Osteocyte (in vitro differentiated cells): Measurements from ENCODE around the gene CDK10. TPM values are rescaled to one million over a fixed set of nuclear protein-coding genes. Genes with fewer than 3 reads are reported as not detected.

Experiments
- DNase-seq: peaks from one replicate; pipeline ENCODE4 v3.0.0; 2021; ENCODE audit warnings: mixed read lengths; ENCODE audit not compliant: unreplicated experiment; ENCODE audit errors: extremely low spot score
- H3K27ac Mint-ChIP-seq: one replicate; pipeline ENCODE4 v1.8.0; 2021; ENCODE audit warnings: mild to moderate bottlenecking, mixed read lengths; ENCODE audit not compliant: unreplicated experiment
- H3K27me3 Mint-ChIP-seq: one replicate; pipeline ENCODE4 v1.8.0; 2021; ENCODE audit warnings: mixed read lengths; ENCODE audit not compliant: unreplicated experiment
- H3K36me3 Mint-ChIP-seq: one replicate; pipeline ENCODE4 v1.8.0; 2021; ENCODE audit warnings: mixed read lengths; ENCODE audit not compliant: unreplicated experiment
- H3K4me1 Mint-ChIP-seq: one replicate; pipeline ENCODE4 v1.8.0; 2021; ENCODE audit warnings: mixed read lengths; ENCODE audit not compliant: unreplicated experiment
- H3K4me3 Mint-ChIP-seq: one replicate; pipeline ENCODE4 v1.8.0; 2021; ENCODE audit warnings: mild to moderate bottlenecking, moderate library complexity, mixed read lengths; ENCODE audit not compliant: unreplicated experiment
- H3K9me3 Mint-ChIP-seq: one replicate; pipeline ENCODE4 v1.8.0; 2021; ENCODE audit warnings: mixed read lengths; ENCODE audit not compliant: unreplicated experiment
- total RNA-seq: library from RNA; stranded (reverse); gene quantifications from 2 replicates; pipeline ENCODE4 v1.2.1, GENCODE V29; 2021
- TF ChIP-seq, protein P1 (sequence below): fragments of 200-600 bp; sonication (generic); IDR thresholded peaks from 2 replicates; pipeline ENCODE4 v1.5.0; 2021; ENCODE audit warnings: antibody characterized with exemption, mild to moderate bottlenecking, moderate library complexity

The CDK10 gene
- total RNA-seq, 1 donor from 2014 or later = 91.5 TPM

DNA sequence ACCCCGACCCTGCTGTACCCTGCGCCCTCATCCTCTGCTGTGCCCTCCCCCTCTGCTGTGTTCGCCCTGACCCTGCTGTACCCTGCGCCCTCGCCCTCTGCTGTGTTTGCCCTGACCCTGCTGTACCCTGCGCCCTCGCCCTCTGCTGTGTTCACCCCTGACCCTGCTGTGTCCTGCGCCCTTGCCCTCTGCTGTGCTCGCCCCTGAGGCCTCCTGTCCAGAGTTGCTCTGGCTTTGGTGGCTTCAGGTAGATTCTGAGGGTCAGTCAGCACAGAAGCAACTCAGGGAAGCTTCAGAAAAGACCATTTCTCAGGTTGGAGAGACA is 46.4 kb downstream of the CDK10 start:
- H3K9me3 Mint-ChIP-seq = no peaks in the 10 kb centered on the region
- TF ChIP-seq, protein P1, sequence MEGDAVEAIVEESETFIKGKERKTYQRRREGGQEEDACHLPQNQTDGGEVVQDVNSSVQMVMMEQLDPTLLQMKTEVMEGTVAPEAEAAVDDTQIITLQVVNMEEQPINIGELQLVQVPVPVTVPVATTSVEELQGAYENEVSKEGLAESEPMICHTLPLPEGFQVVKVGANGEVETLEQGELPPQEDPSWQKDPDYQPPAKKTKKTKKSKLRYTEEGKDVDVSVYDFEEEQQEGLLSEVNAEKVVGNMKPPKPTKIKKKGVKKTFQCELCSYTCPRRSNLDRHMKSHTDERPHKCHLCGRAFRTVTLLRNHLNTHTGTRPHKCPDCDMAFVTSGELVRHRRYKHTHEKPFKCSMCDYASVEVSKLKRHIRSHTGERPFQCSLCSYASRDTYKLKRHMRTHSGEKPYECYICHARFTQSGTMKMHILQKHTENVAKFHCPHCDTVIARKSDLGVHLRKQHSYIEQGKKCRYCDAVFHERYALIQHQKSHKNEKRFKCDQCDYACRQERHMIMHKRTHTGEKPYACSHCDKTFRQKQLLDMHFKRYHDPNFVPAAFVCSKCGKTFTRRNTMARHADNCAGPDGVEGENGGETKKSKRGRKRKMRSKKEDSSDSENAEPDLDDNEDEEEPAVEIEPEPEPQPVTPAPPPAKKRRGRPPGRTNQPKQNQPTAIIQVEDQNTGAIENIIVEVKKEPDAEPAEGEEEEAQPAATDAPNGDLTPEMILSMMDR = no peak
- H3K27ac Mint-ChIP-seq = no peak overlapping the region
- DNase-seq = no peak
- no peak overlapping the region for H3K4me3 Mint-ChIP-seq
- H3K27me3 Mint-ChIP-seq = no peaks in the 10 kb centered on the region
- H3K36me3 Mint-ChIP-seq = peaks cover 45% of the 10 kb centered on the region
- H3K4me1 Mint-ChIP-seq = no peaks in the 10 kb centered on the region

DNA sequence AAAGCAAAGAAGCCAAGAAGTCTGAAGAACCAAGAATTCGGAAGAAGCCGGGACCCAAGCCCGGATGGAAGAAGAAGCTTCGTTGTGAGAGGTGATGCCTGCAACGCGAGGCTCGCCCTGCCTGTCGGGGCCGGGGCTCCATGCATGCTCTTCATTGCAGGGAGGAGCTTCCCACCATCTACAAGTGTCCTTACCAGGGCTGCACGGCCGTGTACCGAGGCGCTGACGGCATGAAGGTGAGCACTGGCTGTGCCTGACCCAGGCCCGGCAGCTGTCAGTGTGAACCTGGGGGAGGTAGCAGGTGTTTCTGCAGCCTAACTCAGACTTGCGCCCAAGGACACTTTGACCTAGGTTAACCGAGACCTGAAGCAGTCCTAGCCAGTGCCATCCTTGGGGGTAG is 46.8 kb downstream of the CDK10 start:
- no peaks in the 10 kb centered on the region for H3K27me3 Mint-ChIP-seq
- peaks cover 48% of the 10 kb centered on the region for H3K36me3 Mint-ChIP-seq
- H3K4me1 Mint-ChIP-seq = no peaks in the 10 kb centered on the region
- no peaks in the 10 kb centered on the region for H3K9me3 Mint-ChIP-seq
- H3K27ac Mint-ChIP-seq = no peak overlapping the region
- TF ChIP-seq, protein P1 = no peak
- no peak for DNase-seq
- H3K4me3 Mint-ChIP-seq = no peak overlapping the region

DNA sequence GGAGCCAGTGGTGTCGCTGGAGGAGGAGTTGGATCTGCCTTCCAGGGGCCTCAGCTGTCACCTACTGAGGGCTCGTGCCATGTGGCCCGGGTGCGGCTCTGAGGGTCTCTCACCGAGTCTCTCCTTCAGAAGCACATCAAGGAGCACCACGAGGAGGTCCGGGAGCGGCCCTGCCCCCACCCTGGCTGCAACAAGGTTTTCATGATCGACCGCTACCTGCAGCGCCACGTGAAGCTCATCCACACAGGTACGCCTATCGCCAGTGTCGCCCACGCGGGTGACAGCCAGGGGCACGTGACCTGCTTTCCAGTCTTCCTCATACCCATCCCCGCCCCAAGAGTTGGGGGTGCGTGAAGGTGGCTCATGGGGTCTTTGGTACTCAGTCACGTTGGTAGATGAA is 47.3 kb downstream of the CDK10 start:
- Mint-ChIP-seq H3K27me3 (no peaks in the 10 kb centered on the region), H3K4me1 (no peaks in the 10 kb centered on the region), H3K36me3 (peaks cover 51% of the 10 kb centered on the region), H3K9me3 (no peaks in the 10 kb centered on the region), H3K27ac (no peak overlapping the region), H3K4me3 (no peak overlapping the region)
- DNase-seq = no peak
- TF ChIP-seq, protein P1 = no peak

DNA sequence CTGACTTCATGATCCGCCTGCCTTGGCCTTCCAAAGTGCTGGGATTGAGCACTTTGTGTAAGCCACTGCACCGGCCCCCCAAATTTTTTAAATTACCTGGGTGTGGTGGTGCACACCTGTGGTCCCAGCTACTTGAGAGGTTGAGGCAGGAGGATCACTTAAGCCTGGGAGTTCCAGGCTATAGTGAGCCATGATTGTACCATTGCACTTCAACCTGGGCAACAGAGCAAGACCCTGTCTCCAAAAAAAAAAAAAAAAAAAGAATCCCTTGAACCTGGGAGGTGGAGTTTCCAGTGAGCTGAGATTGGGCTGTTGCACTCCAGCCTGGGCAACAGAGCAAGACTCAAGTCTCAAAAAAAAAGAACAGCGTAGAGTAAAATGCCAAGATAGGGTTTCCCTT is 50.1 kb downstream of the CDK10 start:
- no peaks in the 10 kb centered on the region for H3K27me3 Mint-ChIP-seq
- TF ChIP-seq, protein P1 = no peak
- DNase-seq = no peak
- H3K4me1 Mint-ChIP-seq = no peaks in the 10 kb centered on the region
- no peak overlapping the region for H3K27ac Mint-ChIP-seq
- H3K9me3 Mint-ChIP-seq = no peaks in the 10 kb centered on the region
- no peak overlapping the region for H3K4me3 Mint-ChIP-seq
- H3K36me3 Mint-ChIP-seq = peaks cover 52% of the 10 kb centered on the region

DNA sequence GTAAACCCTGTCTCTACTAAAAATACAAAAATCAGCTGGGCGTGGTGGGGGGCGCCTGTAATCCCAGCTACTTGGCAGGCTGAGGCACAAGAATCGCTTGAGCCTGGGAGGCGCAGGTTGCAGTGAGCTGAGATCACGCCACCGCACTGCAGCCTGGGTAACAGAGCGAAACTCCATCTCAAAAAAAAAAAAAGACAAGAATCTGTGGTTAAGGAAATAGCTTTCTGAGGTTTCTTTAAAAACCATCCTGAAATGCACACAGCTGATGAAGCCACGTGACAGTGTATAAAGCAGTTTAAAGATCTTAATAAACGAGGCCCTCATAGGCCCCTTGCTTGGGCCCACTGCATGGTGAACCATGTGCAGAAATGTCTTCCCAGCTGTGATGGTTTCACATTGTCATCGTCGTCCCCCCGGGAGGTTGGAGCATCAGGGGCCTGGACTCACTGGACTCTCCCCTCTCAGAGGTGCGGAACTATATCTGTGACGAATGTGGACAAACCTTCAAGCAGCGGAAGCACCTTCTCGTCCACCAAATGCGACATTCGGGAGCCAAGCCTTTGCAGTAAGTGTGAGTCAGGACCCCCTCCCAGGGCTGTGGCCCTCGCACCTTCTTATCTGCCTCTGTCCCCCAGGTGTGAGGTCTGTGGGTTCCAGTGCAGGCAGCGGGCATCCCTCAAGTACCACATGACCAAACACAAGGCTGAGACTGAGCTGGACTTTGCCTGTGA is 51.0 kb downstream of the CDK10 start:
- Mint-ChIP-seq H3K27ac (no peak overlapping the region), H3K27me3 (no peaks in the 10 kb centered on the region), H3K4me3 (no peak overlapping the region), H3K9me3 (no peaks in the 10 kb centered on the region), H3K36me3 (peaks cover 49% of the 10 kb centered on the region), H3K4me1 (no peaks in the 10 kb centered on the region)
- TF ChIP-seq, protein P1 = no peak
- DNase-seq = no peak
